HCT116 (cell line): ENCODE data around the gene MED27.

Experiments
- ELF1 ChIP-seq: IDR thresholded peaks from 2 replicates; pipeline ENCODE4 v1.6.1; 2012; ENCODE audit warnings: low read depth, borderline replicate concordance
- POLR2A ChIP-seq: IDR thresholded peaks from 2 replicates; pipeline ENCODE4 v1.7.0; 2011; ENCODE audit warnings: borderline replicate concordance; ENCODE audit not compliant: insufficient read depth, insufficient read length; ENCODE audit errors: extremely low read depth
- POLR2AphosphoS5 ChIP-seq: IDR thresholded peaks from 2 replicates; pipeline ENCODE4 v1.6.1; 2011; ENCODE audit warnings: mild to moderate bottlenecking, low read depth, low read length, moderate library complexity
- RAD21 ChIP-seq: IDR thresholded peaks from 2 replicates; pipeline ENCODE4 v1.6.1; 2012; ENCODE audit warnings: low read depth, mild to moderate bottlenecking
- SP1 ChIP-seq: IDR thresholded peaks from 2 replicates; pipeline ENCODE4 v1.6.1; 2012; ENCODE audit warnings: low read depth
- SRF ChIP-seq: IDR thresholded peaks from 2 replicates; pipeline ENCODE4 v1.6.1; 2012; ENCODE audit warnings: low read depth
- ZNF274 ChIP-seq: fragments of 200-500 bp; sonication (Bioruptor generic); IDR thresholded peaks from 2 replicates; pipeline ENCODE4 v1.6.1; 2014; ENCODE audit warnings: mild to moderate bottlenecking, low read depth, low read length, inconsistent platforms
- TF ChIP-seq, protein P1 (sequence below), 3 experiments: fragments of 200-600 bp in 1 of 3; sonication (generic) in 1 of 3; IDR thresholded peaks in 2 of 3; conservative IDR thresholded peaks in 1 of 3; 2 replicates each; pipeline ENCODE4 v1.5.1; 2012 to 2017; ENCODE audit warnings: low read depth in 2 of 3, low read length in 2 of 3, antibody characterized with exemption in 1 of 3, borderline replicate concordance in 1 of 3, control low read depth in 1 of 3, mild to moderate bottlenecking in 1 of 3, mixed read lengths in 1 of 3, mixed run types in 1 of 3, moderate library complexity in 1 of 3; ENCODE audit not compliant: insufficient read depth in 1 of 3
- TF ChIP-seq, protein P2 (sequence below): IDR thresholded peaks from 2 replicates; pipeline ENCODE4 v1.6.1; 2012
- TF ChIP-seq, protein P3 (sequence below): IDR thresholded peaks from 2 replicates; pipeline ENCODE4 v1.6.1; 2012
- TF ChIP-seq, protein P4 (sequence below): IDR thresholded peaks from 2 replicates; pipeline ENCODE4 v1.6.1; 2011; ENCODE audit warnings: mild to moderate bottlenecking, low read length, moderate library complexity; ENCODE audit not compliant: insufficient replicate concordance; ENCODE audit errors: extremely low read depth

DNA sequence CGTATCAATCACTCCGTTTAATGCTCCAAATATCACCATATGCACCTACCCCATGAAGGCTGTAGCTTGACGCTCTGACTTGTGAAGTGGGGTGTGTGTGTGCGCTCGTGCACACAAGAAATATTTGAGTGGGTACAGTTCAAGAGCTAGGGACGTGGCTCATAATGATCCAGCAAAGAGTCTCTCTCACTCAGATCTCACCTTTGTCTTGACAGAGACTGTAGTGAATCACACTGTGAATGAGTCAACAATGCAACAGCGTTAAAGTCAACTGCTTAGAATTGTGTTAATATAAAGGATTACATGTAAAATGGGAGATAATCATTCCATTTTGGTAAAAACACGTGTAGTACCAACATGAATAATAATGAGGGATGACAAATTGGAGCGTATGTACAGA is 119.4 kb downstream of the MED27 start:
- TF ChIP-seq POLR2AphosphoS5, result no peak
- no peak for TF ChIP-seq ELF1
- TF ChIP-seq, protein P1, sequence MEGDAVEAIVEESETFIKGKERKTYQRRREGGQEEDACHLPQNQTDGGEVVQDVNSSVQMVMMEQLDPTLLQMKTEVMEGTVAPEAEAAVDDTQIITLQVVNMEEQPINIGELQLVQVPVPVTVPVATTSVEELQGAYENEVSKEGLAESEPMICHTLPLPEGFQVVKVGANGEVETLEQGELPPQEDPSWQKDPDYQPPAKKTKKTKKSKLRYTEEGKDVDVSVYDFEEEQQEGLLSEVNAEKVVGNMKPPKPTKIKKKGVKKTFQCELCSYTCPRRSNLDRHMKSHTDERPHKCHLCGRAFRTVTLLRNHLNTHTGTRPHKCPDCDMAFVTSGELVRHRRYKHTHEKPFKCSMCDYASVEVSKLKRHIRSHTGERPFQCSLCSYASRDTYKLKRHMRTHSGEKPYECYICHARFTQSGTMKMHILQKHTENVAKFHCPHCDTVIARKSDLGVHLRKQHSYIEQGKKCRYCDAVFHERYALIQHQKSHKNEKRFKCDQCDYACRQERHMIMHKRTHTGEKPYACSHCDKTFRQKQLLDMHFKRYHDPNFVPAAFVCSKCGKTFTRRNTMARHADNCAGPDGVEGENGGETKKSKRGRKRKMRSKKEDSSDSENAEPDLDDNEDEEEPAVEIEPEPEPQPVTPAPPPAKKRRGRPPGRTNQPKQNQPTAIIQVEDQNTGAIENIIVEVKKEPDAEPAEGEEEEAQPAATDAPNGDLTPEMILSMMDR (IDR thresholded peaks at IDR 0.05 in 2 of 3, conservative IDR thresholded peaks at IDR 0.05 in 1 of 3; ENCODE audit: borderline replicate concordance in 1 of 3, insufficient read depth in 1 of 3, low read depth in 2 of 3, low read length in 2 of 3), result no peak
- no peak for TF ChIP-seq POLR2A
- TF ChIP-seq RAD21, result no peak
- TF ChIP-seq, protein P2, sequence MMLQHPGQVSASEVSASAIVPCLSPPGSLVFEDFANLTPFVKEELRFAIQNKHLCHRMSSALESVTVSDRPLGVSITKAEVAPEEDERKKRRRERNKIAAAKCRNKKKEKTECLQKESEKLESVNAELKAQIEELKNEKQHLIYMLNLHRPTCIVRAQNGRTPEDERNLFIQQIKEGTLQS, result no peak
- TF ChIP-seq SP1, result no peak
- TF ChIP-seq, protein P3, sequence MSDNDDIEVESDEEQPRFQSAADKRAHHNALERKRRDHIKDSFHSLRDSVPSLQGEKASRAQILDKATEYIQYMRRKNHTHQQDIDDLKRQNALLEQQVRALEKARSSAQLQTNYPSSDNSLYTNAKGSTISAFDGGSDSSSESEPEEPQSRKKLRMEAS, result no peak
- no peak for TF ChIP-seq SRF
- no peak for TF ChIP-seq ZNF274
- TF ChIP-seq, protein P4, sequence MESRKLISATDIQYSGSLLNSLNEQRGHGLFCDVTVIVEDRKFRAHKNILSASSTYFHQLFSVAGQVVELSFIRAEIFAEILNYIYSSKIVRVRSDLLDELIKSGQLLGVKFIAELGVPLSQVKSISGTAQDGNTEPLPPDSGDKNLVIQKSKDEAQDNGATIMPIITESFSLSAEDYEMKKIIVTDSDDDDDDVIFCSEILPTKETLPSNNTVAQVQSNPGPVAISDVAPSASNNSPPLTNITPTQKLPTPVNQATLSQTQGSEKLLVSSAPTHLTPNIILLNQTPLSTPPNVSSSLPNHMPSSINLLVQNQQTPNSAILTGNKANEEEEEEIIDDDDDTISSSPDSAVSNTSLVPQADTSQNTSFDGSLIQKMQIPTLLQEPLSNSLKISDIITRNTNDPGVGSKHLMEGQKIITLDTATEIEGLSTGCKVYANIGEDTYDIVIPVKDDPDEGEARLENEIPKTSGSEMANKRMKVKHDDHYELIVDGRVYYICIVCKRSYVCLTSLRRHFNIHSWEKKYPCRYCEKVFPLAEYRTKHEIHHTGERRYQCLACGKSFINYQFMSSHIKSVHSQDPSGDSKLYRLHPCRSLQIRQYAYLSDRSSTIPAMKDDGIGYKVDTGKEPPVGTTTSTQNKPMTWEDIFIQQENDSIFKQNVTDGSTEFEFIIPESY, result no peak
